ENCODE measurements around the gene BRD1. TPM values are rescaled to one million over a fixed set of nuclear protein-coding genes. Genes with fewer than 3 reads are reported as not detected.

BRD1 gene
- total and polyA plus RNA-seq, 9 of the 15 experiments (the other 6 are each of a cell fraction or from before 2014, with no cell fraction given): 0.42 to 17.6 (median 5.5) TPM

GRCh38 chr22:49779211-49779610, 48.5 kb downstream of the BRD1 start:
- 97% methylated on average over 6 of the region's 13 CpGs for WGBS (ENCODE audit: insufficient coverage, low coverage, missing lambda C conversion rate)

More at GRCh38 chr22:49779211-49779610, 48.5 kb downstream of the BRD1 start:
- intact Hi-C loops (cut with micrococcal nuclease): no loop called here
- TF ChIP-seq ZNF695 (CRISPR knock-in tag; IDR thresholded peaks at IDR 0.05) (no peak), NR1H2 (CRISPR knock-in tag; IDR thresholded peaks at IDR 0.05) (no peak), ZNF707 (CRISPR knock-in tag; conservative IDR thresholded peaks at IDR 0.05) (no peak), ZFPM2 (CRISPR knock-in tag; IDR thresholded peaks at IDR 0.05) (no peak), EGR1 (conservative IDR thresholded peaks at IDR 0.05) (no peak), STAT5B (CRISPR knock-in tag; IDR thresholded peaks at IDR 0.05) (no peak), FOXK2 (conservative IDR thresholded peaks at IDR 0.05 in 1 of 2, IDR thresholded peaks at IDR 0.05 in 1 of 2; ENCODE audit: low read depth in 2 of 2) (no peak), ZNF316 (IDR thresholded peaks at IDR 0.05) (no peak), BRF1 (IDR thresholded peaks at IDR 0.05; ENCODE audit: borderline replicate concordance, extremely low read depth, insufficient read length) (no peak), YBX1 (IDR thresholded peaks at IDR 0.05) (no peak), RBM39 (optimal IDR thresholded peaks at IDR 0.05; ENCODE audit: low read depth, low read length) (no peak), HOMEZ (CRISPR knock-in tag; IDR thresholded peaks at IDR 0.05) (no peak), PCBP2 (IDR thresholded peaks at IDR 0.05; ENCODE audit: low read depth, low read length, poor library complexity, severe bottlenecking) (no peak), ILF3 (IDR thresholded peaks at IDR 0.05; ENCODE audit: borderline replicate concordance) (no peak), PHB (CRISPR knock-in tag; IDR thresholded peaks at IDR 0.05) (no peak), MCM5 (IDR thresholded peaks at IDR 0.05; ENCODE audit: low read depth) (no peak)
- TF ChIP-seq, protein P1, sequence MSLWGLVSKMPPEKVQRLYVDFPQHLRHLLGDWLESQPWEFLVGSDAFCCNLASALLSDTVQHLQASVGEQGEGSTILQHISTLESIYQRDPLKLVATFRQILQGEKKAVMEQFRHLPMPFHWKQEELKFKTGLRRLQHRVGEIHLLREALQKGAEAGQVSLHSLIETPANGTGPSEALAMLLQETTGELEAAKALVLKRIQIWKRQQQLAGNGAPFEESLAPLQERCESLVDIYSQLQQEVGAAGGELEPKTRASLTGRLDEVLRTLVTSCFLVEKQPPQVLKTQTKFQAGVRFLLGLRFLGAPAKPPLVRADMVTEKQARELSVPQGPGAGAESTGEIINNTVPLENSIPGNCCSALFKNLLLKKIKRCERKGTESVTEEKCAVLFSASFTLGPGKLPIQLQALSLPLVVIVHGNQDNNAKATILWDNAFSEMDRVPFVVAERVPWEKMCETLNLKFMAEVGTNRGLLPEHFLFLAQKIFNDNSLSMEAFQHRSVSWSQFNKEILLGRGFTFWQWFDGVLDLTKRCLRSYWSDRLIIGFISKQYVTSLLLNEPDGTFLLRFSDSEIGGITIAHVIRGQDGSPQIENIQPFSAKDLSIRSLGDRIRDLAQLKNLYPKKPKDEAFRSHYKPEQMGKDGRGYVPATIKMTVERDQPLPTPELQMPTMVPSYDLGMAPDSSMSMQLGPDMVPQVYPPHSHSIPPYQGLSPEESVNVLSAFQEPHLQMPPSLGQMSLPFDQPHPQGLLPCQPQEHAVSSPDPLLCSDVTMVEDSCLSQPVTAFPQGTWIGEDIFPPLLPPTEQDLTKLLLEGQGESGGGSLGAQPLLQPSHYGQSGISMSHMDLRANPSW (CRISPR knock-in tag; IDR thresholded peaks at IDR 0.05): no peak
- TF ChIP-seq, protein P2, sequence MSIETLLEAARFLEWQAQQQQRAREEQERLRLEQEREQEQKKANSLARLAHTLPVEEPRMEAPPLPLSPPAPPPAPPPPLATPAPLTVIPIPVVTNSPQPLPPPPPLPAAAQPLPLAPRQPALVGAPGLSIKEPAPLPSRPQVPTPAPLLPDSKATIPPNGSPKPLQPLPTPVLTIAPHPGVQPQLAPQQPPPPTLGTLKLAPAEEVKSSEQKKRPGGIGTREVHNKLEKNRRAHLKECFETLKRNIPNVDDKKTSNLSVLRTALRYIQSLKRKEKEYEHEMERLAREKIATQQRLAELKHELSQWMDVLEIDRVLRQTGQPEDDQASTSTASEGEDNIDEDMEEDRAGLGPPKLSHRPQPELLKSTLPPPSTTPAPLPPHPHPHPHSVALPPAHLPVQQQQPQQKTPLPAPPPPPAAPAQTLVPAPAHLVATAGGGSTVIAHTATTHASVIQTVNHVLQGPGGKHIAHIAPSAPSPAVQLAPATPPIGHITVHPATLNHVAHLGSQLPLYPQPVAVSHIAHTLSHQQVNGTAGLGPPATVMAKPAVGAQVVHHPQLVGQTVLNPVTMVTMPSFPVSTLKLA (conservative IDR thresholded peaks at IDR 0.05): no peak
- Histone ChIP-seq H3K4me3 (no peak overlapping the region), H3K9me3 (replicated peaks; ENCODE audit: control insufficient read depth, insufficient read depth, low read depth, low read length) (no peaks in the 10 kb centered on the region), H3K9ac (ENCODE audit: insufficient read depth in 1 of 2, low read depth in 2 of 2, low read length in 2 of 2) (no peak overlapping the region), H3K27me3 (ENCODE audit: control insufficient read depth in 2 of 2, insufficient read depth in 2 of 2, low read length in 2 of 2) (no peaks in the 10 kb centered on the region), H4K20me1 (replicated peaks; ENCODE audit: control insufficient read depth, insufficient read depth, low read length) (no peaks in the 10 kb centered on the region; the same call in 1 of the 2 replicates), H2AFZ (ENCODE audit: low read depth, low read length) (no peak overlapping the region), H3K79me2 (ENCODE audit: control insufficient read depth, insufficient read depth, low read length) (peaks cover 5% of the 10 kb centered on the region; the same call in 1 of the 3 replicates), H3K4me1 (replicated peaks in 1 of 2; ENCODE audit: control insufficient read depth in 2 of 2, insufficient read depth in 2 of 2, low read length in 2 of 2) (peaks cover 0 to 20% of the 10 kb centered on the region in 2 experiments; a peak in 1 of 5 replicates), H3K27ac (ENCODE audit: extremely low read depth, low read depth, low read length) (no peak overlapping the region), H3K4me2 (ENCODE audit: insufficient read depth, low read length) (no peak overlapping the region), H3K36me3 (ENCODE audit: control insufficient read depth, insufficient read depth, low read length) (peaks cover 42% of the 10 kb centered on the region; the same call in 2 of the 3 replicates), H3K9me1 (ENCODE audit: control insufficient read depth, insufficient read depth, low read length) (no peaks in the 10 kb centered on the region)
- ATAC-seq (no peak), DNase-seq (ENCODE audit: extremely low read depth in 1 of 4, low spot score in 3 of 4) (no peak), FAIRE-seq (no peak)
- ChIA-PET CTCF (ENCODE audit: low intra/inter-chr PET ratio) (no interaction called here), POLR2A (no interaction called here)
- in situ Hi-C loops (cut with MboI): no loop called here
- BruUV-seq (replicated peaks): no TSS peak

Data from K562 (cell line).